NB4 (cell line): ENCODE results near the gene PYY.
A peak's percentile ranks its signal among the peaks of the same experiment; 100 is the strongest.
"Not testable (repeated sequence)": the region's sequence is repeated elsewhere in the genome, so short reads cannot be mapped to it uniquely, and the experiment has no call there.

Experiments used
- DNase-seq: peaks from one replicate; pipeline ENCODE4 v3.0.0; 2010; ENCODE audit warnings: low read depth
- H3K4me3 ChIP-seq: one replicate; pipeline ENCODE4 v1.5.1; 2011; ENCODE audit warnings: mild to moderate bottlenecking, low read depth, low read length, moderate library complexity
- MYC ChIP-seq: IDR thresholded peaks from 2 replicates; pipeline ENCODE4 v1.6.1; 2011; ENCODE audit warnings: low read depth, low read length
- POLR2A ChIP-seq: IDR thresholded peaks from 2 replicates; pipeline ENCODE4 v1.6.1; 2011; ENCODE audit warnings: mild to moderate bottlenecking; ENCODE audit not compliant: insufficient read length; ENCODE audit errors: extremely low read depth
- TF ChIP-seq, protein P1 (sequence below): IDR thresholded peaks from one replicate; pipeline ENCODE4 v1.5.1; 2012; ENCODE audit warnings: low read depth, low read length
- TF ChIP-seq, protein P2 (sequence below): IDR thresholded peaks from 2 replicates; pipeline ENCODE4 v1.6.1; 2011; ENCODE audit warnings: low read depth, low read length

PYY gene

GRCh38 chr17:43942051-43942685, 11.6 kb downstream of the PYY start, which contains the start of gene PPY:
PPY (minus strand) TSS chr17:43942476; CDS start chr17:43941654, 822 bp downstream.
- no peak for DNase-seq

GRCh38 chr17:43940630-43941029, 13.1 kb downstream of the PYY start:
- DNase-seq: peak; percentile 59
- TF ChIP-seq POLR2A: no peak
- TF ChIP-seq, protein P1, sequence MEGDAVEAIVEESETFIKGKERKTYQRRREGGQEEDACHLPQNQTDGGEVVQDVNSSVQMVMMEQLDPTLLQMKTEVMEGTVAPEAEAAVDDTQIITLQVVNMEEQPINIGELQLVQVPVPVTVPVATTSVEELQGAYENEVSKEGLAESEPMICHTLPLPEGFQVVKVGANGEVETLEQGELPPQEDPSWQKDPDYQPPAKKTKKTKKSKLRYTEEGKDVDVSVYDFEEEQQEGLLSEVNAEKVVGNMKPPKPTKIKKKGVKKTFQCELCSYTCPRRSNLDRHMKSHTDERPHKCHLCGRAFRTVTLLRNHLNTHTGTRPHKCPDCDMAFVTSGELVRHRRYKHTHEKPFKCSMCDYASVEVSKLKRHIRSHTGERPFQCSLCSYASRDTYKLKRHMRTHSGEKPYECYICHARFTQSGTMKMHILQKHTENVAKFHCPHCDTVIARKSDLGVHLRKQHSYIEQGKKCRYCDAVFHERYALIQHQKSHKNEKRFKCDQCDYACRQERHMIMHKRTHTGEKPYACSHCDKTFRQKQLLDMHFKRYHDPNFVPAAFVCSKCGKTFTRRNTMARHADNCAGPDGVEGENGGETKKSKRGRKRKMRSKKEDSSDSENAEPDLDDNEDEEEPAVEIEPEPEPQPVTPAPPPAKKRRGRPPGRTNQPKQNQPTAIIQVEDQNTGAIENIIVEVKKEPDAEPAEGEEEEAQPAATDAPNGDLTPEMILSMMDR: peak; percentile 66
- H3K4me3 ChIP-seq: no peak overlapping the region

More at GRCh38 chr17:43942051-43942685, 11.6 kb downstream of the PYY start, which contains the start of gene PPY:
- TF ChIP-seq MYC (no peak), POLR2A (no peak)
- TF ChIP-seq, protein P1: no peak
- TF ChIP-seq, protein P2, sequence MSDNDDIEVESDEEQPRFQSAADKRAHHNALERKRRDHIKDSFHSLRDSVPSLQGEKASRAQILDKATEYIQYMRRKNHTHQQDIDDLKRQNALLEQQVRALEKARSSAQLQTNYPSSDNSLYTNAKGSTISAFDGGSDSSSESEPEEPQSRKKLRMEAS: no peak
- H3K4me3 ChIP-seq: no peak within 1 kb of the TSS

DNA sequence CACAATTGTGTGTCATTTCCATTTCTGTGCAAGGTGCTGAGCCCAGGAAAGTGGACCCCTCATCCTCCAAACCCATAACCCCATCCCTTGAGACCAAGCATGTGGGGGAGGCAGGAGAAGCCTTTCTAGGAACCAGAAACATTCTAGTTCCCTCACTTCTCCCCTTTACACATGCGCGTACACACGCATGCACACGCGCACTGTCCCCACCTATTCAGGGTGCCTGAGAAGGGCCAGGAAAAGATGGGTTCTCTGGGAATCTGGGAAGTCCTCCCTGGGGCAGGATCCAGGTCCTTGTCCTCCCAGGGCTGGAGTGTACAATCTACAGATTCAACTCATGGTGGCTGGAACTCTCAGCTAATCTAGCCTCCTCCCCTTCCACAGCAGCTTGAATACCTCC, 13.9 kb downstream of the PYY start:
- no peak for DNase-seq
- H3K4me3 ChIP-seq: no peak overlapping the region
- TF ChIP-seq POLR2A (no peak), MYC (no peak)
- TF ChIP-seq, protein P2: no peak
- TF ChIP-seq, protein P1: no peak

GRCh38 chr17:43939452-43939851, 14.3 kb downstream of the PYY start:
- DNase-seq, H3K4me3 ChIP-seq: not testable (repeated sequence)

DNA sequence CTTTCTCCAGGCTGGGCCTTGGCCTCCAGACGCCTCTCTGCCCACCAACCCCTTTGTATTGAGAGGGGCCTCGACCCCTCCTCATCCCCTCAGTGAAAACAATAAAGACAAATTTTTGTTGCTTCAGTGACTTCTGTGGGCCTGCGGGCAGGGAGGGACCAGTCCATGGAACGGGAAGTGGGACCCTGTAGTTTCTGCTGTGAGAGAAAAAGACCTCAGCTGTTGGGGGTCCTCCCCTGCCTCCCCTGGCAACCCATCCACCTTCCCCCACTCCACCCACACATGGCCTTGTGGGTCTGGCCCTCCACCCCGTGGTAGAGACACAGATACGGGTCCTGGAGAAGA, 14.9 kb downstream of the PYY start:
- DNase-seq: no peak
- H3K4me3 ChIP-seq: no peak overlapping the region
- no peak for TF ChIP-seq POLR2A
- TF ChIP-seq MYC: no peak
- TF ChIP-seq, protein P1: no peak
- TF ChIP-seq, protein P2: no peak

DNA sequence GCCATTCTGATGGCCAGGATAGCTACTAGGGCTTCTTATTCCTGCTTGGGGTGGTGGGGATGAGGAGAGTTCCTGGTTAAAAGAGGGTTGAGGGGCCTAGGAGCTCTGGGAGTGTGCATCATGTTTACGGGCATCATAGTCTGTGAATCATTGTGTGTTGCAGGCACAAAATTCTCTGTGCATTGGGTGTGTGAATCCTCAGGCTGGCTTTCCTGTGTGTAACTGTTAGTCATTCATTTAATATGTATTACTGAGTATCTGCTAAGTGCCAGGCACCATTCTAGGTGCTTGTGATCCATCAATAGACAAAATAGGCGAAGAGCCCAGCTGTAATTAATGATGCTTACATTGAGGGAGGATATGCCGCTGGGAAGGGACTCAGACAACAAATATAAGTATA, 17.3 kb downstream of the PYY start:
- DNase-seq: no peak
- TF ChIP-seq MYC (no peak), POLR2A (no peak)
- TF ChIP-seq, protein P2: no peak
- TF ChIP-seq, protein P1: no peak
- H3K4me3 ChIP-seq: no peak overlapping the region
